NCI-H2029 (cell line): ENCODE measurements around the gene PRX.
"Not testable (repeated sequence)": the region's sequence is repeated elsewhere in the genome, so short reads cannot be mapped to it uniquely, and the experiment has no call there.

Source experiments
- DNase-seq: peaks from one replicate; lab custom pipeline; 2025; lab: John Stamatoyannopoulos, UW

PRX gene

GRCh38 chr19:40392123-40392522 lies 21.1 kb downstream of the PRX start:
- no peak for DNase-seq

- no peak for DNase-seq
Observed at GRCh38 chr19:40390084-40390742, 23.0 kb downstream of the PRX start, which contains the start of gene HIPK4. Gene HIPK4 (minus strand): TSS chr19:40390181. CDS start chr19:40389902, 279 bp downstream.

- no peak for DNase-seq
Observed at GRCh38 chr19:40389404-40390083, 23.6 kb downstream of the PRX start.

GRCh38 chr19:40388481-40388880 lies 24.7 kb downstream of the PRX start:
- DNase-seq: no peak

DNA sequence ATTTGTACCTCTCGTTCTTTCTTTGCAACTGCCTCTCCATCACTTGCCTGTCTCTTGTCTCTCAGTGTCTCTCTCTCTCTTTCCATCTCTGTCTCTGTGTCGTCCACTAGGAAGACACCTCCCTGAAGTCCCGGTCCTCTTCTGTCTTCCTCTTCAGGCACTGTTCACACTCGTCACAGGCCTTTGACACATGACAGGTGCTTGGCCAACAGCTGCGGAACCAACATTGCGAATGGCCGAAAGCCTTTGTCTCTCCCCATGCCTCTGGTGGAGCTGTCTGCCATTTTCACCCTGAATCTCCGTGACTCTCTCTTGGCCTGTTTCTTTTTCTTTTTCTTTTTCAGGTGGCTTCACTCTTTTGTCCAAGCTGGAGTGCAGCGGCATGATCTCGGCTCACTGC lies 26.0 kb downstream of the PRX start:
- DNase-seq: no peak

DNA sequence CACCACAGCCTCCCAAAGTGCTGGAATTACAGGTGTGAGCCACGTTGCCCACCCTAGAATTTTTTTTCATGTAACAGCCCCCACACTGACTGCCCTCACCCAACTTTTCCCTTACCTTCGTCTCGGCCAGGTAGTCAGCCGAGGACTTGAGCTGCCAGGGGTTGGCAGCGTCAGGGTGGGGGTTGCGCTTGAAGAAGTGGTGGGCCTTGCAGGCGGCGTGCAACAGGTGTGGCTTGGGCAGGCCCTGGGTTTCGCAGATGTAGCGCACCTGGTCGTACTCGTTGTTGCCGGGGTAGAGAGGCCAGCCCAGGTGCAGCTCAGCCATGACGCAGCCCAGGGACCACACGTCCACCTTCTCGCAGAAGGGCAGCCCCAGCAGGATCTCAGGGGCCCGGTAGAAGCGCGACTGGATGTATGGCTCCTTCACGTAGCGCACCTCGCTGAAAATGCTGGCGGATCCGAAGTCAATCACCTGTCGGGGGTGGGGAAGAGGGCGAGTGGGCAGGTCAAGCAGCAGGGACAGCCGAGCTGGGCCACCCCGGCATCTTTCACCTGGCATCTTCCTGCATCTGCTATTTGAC lies 29.4 kb downstream of the PRX start:
- DNase-seq: no peak

- DNase-seq: no peak
Observed at GRCh38 chr19:40381321-40381720, 31.9 kb downstream of the PRX start.

DNA sequence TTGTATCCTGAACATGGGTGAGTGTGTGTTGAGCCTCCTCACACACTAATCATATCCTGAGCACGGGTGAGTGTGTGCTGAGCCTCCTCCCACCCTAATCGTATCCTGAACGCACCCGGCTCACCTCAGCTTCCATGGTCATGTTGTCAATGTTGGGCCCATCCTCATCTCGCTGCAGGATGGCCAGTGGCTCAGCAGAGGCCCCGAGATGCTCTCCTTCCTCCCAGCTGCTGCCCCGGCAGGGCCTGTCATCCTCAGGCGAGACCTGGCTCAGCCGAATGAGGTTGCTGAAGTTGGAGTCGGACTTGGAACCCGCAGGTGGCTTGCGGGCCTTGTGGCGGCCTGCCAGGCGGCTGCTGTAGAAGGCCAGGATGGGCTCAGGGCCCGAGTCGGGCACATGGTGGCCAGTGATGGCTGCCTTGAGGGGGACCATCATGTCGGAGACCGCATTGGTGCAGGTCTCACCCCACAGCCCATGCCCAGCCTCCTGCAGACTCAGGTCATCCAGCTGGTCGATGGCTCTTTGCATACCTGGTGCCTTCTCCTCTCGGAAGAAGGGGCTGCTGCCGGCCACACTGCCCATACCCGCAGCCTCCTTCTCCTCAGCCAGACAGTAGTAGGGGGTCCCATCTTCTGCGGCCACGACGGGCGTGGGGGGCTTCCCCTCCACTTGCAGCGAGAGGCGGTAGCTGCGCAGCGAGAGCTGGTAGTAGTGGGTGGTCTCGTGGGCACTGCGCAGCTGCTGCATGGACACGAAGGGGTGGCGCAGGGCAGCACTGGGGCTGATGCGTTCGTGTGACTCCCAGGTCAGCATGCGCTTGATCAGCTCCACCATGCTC lies 32.8 kb downstream of the PRX start:
- no peak for DNase-seq

GRCh38 chr19:40379446-40380198 lies 33.6 kb downstream of the PRX start:
- DNase-seq: no peak

DNA sequence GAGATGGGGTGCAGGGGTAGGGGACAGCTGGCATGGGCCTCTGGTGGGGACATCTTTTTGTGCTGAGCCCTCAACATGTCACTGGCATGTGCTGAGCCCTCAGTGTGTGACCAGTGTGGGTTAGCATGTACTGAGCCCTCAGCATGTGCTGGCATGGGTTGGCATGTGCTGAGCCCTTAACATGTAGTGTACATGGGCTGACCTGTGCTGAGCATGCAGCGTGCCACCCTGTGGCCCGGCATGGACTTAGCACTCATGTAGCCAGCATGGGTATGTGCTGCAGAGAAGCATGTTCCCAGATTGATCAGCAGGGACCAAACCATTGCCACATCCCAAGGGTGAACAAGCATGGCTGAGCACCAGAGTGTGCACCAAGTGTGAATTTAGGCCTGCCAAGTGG lies 34.7 kb downstream of the PRX start:
- DNase-seq: no peak

DNA sequence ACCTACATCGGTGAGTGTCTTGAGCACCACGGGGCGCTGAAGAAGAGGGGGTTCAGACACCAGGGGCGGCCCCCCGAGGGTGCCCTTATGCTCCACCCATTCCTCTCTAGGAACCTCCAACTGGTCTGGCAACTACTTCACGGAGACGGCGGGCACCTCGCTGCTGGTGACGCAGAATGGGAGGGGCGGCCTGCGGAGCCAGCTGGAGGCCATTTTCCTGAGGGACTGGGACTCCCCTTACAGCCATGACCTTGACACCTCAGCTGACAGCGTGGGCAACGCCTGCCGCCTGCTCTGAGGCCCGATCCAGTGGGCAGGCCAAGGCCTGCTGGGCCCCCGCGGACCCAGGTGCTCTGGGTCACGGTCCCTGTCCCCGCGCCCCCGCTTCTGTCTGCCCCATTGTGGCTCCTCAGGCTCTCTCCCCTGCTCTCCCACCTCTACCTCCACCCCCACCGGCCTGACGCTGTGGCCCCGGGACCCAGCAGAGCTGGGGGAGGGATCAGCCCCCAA lies 35.2 kb downstream of the PRX start:
- no peak for DNase-seq

GRCh38 chr19:40376286-40376862 lies 36.8 kb downstream of the PRX start:
- DNase-seq: no peak

DNA sequence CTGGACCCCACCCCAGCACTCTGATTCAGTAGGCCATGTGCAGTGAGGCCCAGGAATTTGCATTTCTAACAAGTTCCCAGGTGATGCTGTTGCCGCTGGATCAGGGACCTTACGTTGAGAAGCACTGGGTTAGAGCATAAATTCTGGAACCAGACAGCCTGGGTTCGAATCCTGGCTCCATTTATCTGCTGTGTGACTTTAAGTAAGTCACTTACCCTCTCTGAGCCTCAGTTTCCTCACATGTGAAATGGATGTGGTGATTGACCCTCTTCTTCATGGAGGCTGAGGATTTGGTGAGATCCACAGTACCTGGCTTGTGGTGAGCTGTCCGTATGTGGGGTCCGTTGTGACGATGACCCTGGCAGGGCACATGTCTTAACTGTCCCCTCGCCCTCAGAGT lies 39.1 kb downstream of the PRX start:
- no peak for DNase-seq

- no peak for DNase-seq
Observed at GRCh38 chr19:40371802-40372122, 41.4 kb downstream of the PRX start.

DNA sequence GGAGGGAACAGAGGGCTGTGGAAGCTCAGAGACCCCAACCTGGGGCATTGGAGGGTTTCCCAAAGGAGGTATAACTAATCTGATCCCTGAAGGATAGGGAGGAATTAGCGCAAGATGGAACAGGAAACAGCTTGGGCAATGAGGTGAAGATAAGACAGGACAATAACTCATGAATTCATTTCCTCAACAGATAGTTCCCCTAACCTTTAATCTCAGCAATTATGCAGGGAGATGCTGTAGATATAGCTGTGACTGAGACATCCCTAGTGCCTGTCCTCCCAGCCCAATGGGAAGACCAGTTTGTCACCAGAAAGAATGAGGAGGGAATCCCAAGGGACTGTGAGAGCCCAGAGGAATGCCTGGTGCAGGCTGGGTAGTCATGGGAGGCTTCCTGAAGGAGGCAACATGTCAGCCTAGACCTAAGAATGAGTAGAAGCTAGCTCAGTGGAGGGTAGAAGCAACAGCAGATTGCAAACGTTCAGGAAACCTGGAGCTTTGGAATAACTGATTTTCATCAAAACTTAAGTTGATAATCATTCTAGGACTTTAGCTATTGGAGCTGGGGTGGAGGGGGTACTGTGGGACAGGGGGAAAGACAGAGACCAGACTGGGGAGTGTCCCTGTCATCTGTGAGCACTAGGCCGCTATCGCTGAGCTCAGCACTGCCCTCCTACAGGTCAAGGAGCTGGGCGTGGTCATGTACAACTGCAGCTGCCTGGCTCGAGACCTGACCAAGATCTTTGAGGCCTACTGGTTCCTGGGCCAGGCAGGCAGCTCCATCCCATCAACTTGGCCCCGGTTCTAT lies 42.0 kb downstream of the PRX start:
- DNase-seq: no peak

- not testable (repeated sequence) for DNase-seq
Observed at GRCh38 chr19:40370253-40370652, 42.9 kb downstream of the PRX start.

- no peak for DNase-seq
Observed at GRCh38 chr19:40369797-40370196, 43.4 kb downstream of the PRX start.

GRCh38 chr19:40367577-40368434 lies 45.4 kb downstream of the PRX start:
- DNase-seq: no peak
